ENCODE measurements around the gene APOB.
A peak's percentile ranks its signal among the peaks of the same experiment; 100 is the strongest.

Gene APOB

DNA sequence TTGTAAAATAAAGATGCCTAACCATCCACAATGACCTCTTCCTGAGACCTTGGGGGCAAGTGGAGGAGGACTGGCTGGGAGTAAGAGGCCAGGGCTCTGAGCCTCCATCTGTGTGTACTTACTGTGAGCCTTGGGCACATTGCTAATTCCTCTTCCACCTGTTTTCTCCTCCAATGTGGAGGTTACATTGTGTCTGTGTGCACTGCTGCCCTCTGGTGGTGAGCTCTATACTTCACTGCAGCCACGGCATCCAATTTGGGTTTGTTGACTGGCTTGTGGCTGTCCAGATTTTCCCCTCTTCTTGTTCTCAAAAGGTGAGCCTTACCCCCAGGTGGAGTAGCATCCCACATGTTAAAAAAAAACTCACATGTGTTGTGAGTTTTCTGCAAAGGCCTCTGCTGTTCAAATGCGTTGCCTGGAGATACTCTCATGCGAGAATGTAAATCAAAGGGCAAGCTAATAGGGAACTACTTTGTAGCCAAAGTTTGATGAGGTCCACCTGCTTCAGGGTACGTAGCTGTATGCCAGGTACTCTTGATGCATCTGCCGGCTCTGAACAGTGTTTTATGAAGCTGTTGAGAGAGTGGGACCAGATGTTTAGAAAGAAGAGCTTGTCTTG is 80.8 kb downstream of the APOB start:
- peak; percentile 45 to 73 for DNase-seq
- TF ChIP-seq POLR2A (IDR thresholded peaks at IDR 0.05; ENCODE audit: low read length), result no peak
- no peak for TF ChIP-seq GATA1 (IDR thresholded peaks at IDR 0.05; ENCODE audit: low read depth, low read length)

DNA sequence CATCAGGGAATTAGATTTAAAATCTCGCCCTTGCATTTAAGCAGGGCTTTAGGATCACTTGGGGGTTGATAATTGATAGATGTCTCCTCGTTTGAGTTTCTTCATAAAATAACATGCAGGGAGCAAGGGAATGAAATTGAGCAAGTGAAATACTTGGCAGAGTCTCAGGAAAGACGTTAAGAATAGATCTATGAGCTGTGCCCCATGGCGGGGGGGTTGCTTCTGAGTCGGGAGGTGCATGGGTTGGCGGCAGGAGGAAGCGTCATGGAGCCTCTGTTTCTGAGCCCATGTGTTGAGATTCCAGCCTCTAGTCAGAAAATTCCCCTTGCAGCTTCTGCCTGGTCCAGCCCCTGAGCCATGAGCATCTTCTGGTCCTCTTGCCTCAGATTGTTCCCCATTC is 82.0 kb downstream of the APOB start:
- DNase-seq, result no peak

DNA sequence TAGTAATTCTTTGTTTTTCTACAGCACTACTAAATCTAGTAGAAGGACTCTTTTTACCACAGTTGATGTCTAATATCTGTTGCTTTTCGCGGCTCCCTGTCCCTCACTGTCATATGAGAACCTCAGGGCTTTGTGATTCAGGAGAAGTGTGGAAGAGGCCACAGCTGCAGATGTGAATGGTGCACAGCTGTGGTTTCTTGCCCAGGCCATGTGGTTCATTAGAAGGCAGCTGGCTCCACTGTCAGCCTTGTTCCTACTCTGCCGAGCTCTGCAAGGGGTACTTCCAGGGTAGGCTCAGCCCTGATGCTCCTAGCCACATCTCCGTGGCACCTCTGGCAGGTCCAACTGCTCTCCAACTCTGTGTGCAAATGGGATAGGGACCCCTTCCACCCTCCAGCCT is 83.9 kb downstream of the APOB start:
- DNase-seq, result no peak
- TF ChIP-seq GATA1 (IDR thresholded peaks at IDR 0.05; ENCODE audit: low read depth, low read length), result no peak

More for the DNA sequence above, 82.0 kb downstream of the APOB start:
- TF ChIP-seq POLR2A (IDR thresholded peaks at IDR 0.05; ENCODE audit: low read length) (no peak), GATA1 (IDR thresholded peaks at IDR 0.05; ENCODE audit: low read depth, low read length) (no peak)

DNA sequence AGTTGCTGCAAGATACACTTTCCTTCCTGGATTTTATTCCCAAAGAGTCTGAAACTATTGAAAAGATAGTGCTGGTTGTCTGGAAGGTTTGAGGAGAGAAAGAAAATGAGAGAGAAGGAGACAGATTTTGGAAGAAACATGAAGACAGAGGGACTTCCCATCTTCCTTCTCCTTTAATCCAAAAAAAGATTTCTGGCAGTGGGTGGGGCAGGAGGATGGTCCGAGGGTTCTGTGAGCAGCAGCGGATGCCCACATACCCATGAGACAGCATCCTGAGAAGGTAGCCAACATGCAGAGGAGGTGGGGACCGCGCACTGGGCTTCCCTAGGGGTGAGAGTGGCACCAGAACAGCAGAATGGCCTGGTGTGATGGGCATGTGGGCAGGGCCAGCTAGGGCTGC is 84.6 kb downstream of the APOB start:
- TF ChIP-seq POLR2A (IDR thresholded peaks at IDR 0.05; ENCODE audit: low read length) (no peak), GATA1 (IDR thresholded peaks at IDR 0.05; ENCODE audit: low read depth, low read length) (no peak)
- no peak for DNase-seq

DNA sequence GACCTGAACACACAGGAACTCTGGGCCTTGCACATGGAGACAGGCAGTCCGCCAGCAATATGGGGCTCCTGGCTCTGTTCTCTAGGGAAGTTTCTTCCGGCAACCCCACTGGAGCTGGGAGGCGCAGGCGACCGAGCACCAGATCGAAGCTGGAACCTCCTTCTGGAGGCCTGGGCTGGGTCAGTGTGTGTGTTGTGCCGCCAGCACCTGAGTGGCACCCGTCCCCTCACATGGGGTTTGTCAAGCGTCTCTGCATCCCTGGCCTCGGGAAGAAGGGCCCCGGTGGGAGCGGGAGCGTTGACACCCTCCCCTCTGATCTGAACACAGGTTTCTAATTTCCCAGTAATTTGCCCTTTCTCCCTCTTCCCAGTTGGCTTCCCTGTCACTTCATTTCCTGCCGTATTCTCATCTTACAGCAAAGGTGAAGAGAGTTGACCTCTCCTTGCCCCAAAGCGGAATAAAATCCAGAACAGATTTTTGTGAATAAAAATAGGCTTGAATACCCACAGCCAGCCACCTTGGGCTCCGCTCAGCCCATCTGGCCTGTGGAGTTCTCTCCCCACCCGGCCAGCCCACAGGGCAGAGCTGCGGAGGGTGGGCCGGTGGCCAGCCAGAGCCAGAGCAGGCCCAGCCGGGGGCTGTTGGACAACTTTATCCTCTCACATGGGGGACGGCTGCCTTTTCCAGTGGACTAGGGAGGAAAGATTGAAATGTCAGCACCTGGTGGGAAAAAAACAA is 85.9 kb downstream of the APOB start:
- TF ChIP-seq POLR2A (IDR thresholded peaks at IDR 0.05; ENCODE audit: low read length) (no peak), GATA1 (IDR thresholded peaks at IDR 0.05; ENCODE audit: low read depth, low read length) (no peak)
- no peak for DNase-seq

DNA sequence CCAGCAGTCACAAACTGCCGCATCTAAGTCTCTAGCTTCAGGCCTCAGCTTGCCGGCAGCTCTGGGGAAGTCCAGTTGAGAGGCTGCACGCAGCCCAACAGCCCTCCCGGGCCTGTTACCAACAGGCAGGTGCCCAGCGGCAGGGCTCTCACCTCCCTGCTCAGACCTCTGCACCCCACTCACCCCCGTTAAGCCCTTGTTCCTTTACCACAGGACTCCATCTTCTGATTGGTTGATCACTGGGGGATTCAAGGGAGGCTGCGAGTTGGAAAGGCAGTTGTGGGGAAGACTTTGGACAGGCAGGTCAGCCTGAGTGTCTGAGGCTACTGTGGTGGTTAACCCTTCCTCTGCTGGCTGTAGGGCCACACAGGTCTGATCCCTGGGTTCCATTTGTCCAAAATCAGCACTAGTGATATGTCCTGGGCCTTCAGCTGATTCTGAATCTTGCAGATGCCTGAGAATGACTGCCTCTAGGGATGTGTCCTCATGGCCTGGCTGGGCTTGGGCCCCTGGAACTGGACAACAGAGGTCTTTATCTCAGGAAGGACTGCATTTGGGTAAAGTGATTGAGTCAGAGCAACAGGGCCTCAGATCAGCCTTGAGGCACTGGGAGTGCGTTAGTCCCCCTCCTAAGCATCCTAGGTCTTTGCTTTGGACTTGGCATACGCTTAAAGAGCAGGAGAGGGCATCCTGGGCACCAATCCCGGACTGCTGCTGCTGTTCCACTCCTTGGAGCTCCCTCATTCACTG is 88.4 kb downstream of the APOB start:
- no peak for TF ChIP-seq GATA1 (IDR thresholded peaks at IDR 0.05; ENCODE audit: low read depth, low read length)
- no peak for DNase-seq

DNA sequence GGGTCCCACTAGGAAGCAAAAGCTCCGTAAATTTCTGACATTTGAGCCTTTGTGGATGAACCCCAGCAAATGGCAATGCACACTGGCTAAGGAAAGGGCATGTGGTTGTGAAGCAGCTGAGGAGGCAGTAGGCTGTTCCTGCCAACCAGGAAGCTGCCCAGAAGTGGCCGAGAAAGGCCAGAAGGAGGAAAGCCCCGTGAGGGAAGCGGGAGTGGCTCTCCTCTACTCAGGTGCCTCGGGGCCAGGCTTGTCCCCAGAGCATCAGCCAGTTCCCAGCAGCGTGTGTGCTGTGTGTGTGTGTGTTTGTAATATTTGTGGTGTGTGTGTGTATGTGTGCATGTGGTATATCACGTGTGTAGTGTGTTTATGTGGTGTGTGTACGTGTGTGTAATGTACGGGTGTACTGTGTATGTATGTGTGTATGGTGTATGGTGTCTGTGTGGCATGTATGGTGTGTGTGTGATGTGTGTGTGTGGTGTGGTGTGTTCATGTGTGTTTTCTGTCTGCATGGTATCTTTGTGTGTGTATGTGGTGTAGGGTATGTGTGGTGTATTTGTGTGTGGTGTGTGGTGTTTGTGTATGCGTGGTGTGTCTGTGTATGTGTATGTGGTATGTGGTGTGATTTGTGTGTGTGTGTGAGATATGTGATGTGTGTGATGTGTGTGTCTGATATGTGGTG is 90.6 kb downstream of the APOB start:
- no peak for DNase-seq
- TF ChIP-seq GATA1 (IDR thresholded peaks at IDR 0.05; ENCODE audit: low read depth, low read length), result no peak
- TF ChIP-seq POLR2A (IDR thresholded peaks at IDR 0.05; ENCODE audit: low read length), result no peak
